HepG2 (cell line): ENCODE data around the gene TRIM8. TPM values are rescaled to one million over a fixed set of nuclear protein-coding genes. Genes with fewer than 3 reads are reported as not detected.

Source experiments
- ATAC-seq: fragments of 200-7000 bp; cut with Tn5 transposase; 3 replicates; pipeline ENCODE4 v1.9.1; 2020; ENCODE audit warnings: mild to moderate bottlenecking, moderate library complexity
- BruUV-seq: library from RNA; stranded (reverse); fragments of 400-500 nt; replicated peaks from 2 replicates; lab custom pipeline; 2021; lab: Mats Ljungman, UMichigan
- CTCF ChIA-PET: fragments of 300-600 bp; formaldehyde crosslinking; extraction: SDS; loops from one replicate; lab custom pipeline; 2021; ENCODE audit warnings: low total read pairs, inconsistent platforms, low intra/inter-chr PET ratio; lab: Yijun Ruan, JAX
- POLR2A ChIA-PET: fragments of 350-600 bp; sonication (Branson Sonifier 250); formaldehyde crosslinking; loops from one replicate; lab custom pipeline; 2020; ENCODE audit warnings: antibody characterized with exemption, inconsistent platforms; lab: Yijun Ruan, JAX
- DNase-seq: peaks from one replicate; pipeline ENCODE4 v3.0.0-alpha.2; 2015; ENCODE audit warnings: low spot score
- FAIRE-seq: peaks from 3 replicates; lab custom pipeline; 2011; peaks lifted over from hg19 to GRCh38; lab: Jason Lieb, UNC
- H2AFZ ChIP-seq: one replicate; pipeline ENCODE4 v1.6.1; 2011; ENCODE audit warnings: low read length, inconsistent platforms
- H3K27ac ChIP-seq: fragments of 300-600 bp; 3 replicates; pipeline ENCODE4 v1.8.0; 2011; ENCODE audit warnings: mixed run types, mild to moderate bottlenecking, mixed read lengths, low read length, inconsistent platforms; ENCODE audit not compliant: insufficient read depth; ENCODE audit errors: extremely low read length
- H3K27me3 ChIP-seq, 2 experiments: fragments of 200-600 bp in 1 of 2; 2 replicates in 1 of 2; 3 replicates in 1 of 2; pipeline versions ENCODE4 v1.6.0 to v1.8.0; 2011; ENCODE audit warnings: low read length in 2 of 2, mild to moderate bottlenecking in 2 of 2, moderate library complexity in 2 of 2, inconsistent platforms in 1 of 2; ENCODE audit not compliant: insufficient read depth in 2 of 2, control insufficient read depth in 1 of 2
- H3K36me3 ChIP-seq, 2 experiments: fragments of 200-600 bp in 1 of 2; replicated peaks in 1 of 2; 2 replicates in 1 of 2; 3 replicates in 1 of 2; pipeline versions ENCODE4 v1.5.1 to v1.8.0; 2011; ENCODE audit warnings: low read length in 2 of 2, inconsistent platforms in 1 of 2; ENCODE audit not compliant: insufficient read depth in 2 of 2, control insufficient read depth in 1 of 2
- H3K4me1 ChIP-seq: 2 replicates; pipeline ENCODE4 v1.5.1; 2012; ENCODE audit warnings: low read length, inconsistent platforms; ENCODE audit not compliant: insufficient read depth
- H3K4me2 ChIP-seq: 2 replicates; pipeline ENCODE4 v1.6.0; 2011; ENCODE audit warnings: low read depth, low read length, inconsistent platforms
- H3K4me3 ChIP-seq, 3 experiments: fragments of 200-600 bp in 1 of 3; sonication (generic), shearing (Covaris generic) in 1 of 3; replicated peaks in 1 of 3; 2 replicates each; pipeline ENCODE4 v1.5.1; 2011 to 2016; ENCODE audit warnings: low read length in 3 of 3, inconsistent platforms in 2 of 3, low read depth in 2 of 3, mild to moderate bottlenecking in 2 of 3, control low read depth in 1 of 3, mixed read lengths in 1 of 3; ENCODE audit not compliant: insufficient read depth in 1 of 3
- H3K79me2 ChIP-seq: one replicate; pipeline ENCODE4 v1.6.1; 2011; ENCODE audit warnings: low read length, inconsistent platforms; ENCODE audit not compliant: insufficient read depth
- H3K9ac ChIP-seq: 2 replicates; pipeline ENCODE4 v1.6.0; 2011; ENCODE audit warnings: mild to moderate bottlenecking, low read depth, low read length, inconsistent platforms; ENCODE audit not compliant: insufficient read depth
- H3K9me3 ChIP-seq: 2 replicates; pipeline ENCODE4 v1.5.1; 2012; ENCODE audit warnings: mild to moderate bottlenecking, low read length
- H4K20me1 ChIP-seq: 2 replicates; pipeline ENCODE4 v1.6.0; 2011; ENCODE audit warnings: inconsistent platforms, mild to moderate bottlenecking, low read length, moderate library complexity; ENCODE audit not compliant: insufficient read depth
- ARID5B ChIP-seq: IDR thresholded peaks from 2 replicates; pipeline ENCODE4 v1.4.0; 2020; ENCODE audit warnings: mild to moderate bottlenecking, missing genetic modification reagents
- DNMT3B ChIP-seq: conservative IDR thresholded peaks from 2 replicates; pipeline ENCODE4 v1.6.1; 2016; ENCODE audit warnings: missing biosample characterization, control low read depth
- ETV5 ChIP-seq: IDR thresholded peaks from 2 replicates; pipeline ENCODE4 v1.6.1; 2018; ENCODE audit warnings: missing biosample characterization, missing genetic modification reagents, inconsistent platforms, borderline replicate concordance
- FOXA3 ChIP-seq: IDR thresholded peaks from 2 replicates; pipeline ENCODE4 v1.6.1; 2016; ENCODE audit warnings: missing genetic modification reagents, missing compliant biosample characterization
- KDM5B ChIP-seq: sonication (generic); formaldehyde crosslinking; IDR thresholded peaks from 2 replicates; pipeline ENCODE4 v1.4.0; 2020; ENCODE audit warnings: missing genetic modification reagents, mild to moderate bottlenecking, borderline replicate concordance
- PRPF4 ChIP-seq: fragments of 200-400 bp; formaldehyde crosslinking; IDR thresholded peaks from 2 replicates; pipeline ENCODE4 v1.6.1; 2016; ENCODE audit warnings: low read length, low read depth; ENCODE audit not compliant: poor library complexity, severe bottlenecking
- RAD21 ChIP-seq: fragments of 450-650 bp; formaldehyde crosslinking; IDR thresholded peaks from 2 replicates; pipeline ENCODE4 v1.5.0; 2020; ENCODE audit warnings: mild to moderate bottlenecking
- SNAPC2 ChIP-seq: sonication (generic); formaldehyde crosslinking; IDR thresholded peaks from 2 replicates; pipeline ENCODE4 v1.8.1; 2022; ENCODE audit warnings: mild to moderate bottlenecking, missing genetic modification reagents
- SOX6 ChIP-seq, 2 experiments: fragments of 450-650 bp in 1 of 2; sonication (generic) in 1 of 2; formaldehyde crosslinking in 1 of 2; IDR thresholded peaks; 2 replicates each; pipeline versions ENCODE4 v1.4.0 to v1.6.1; 2017 to 2020; ENCODE audit warnings: antibody characterized with exemption in 1 of 2, mild to moderate bottlenecking in 1 of 2, missing genetic modification reagents in 1 of 2
- TBX2 ChIP-seq: sonication (generic); formaldehyde crosslinking; IDR thresholded peaks from 2 replicates; pipeline ENCODE4 v1.5.0; 2020; ENCODE audit warnings: missing genetic modification reagents, mild to moderate bottlenecking, borderline replicate concordance
- ZBTB10 ChIP-seq: sonication (generic); formaldehyde crosslinking; IDR thresholded peaks from 2 replicates; pipeline ENCODE4 v1.4.0; 2020; ENCODE audit warnings: missing genetic modification reagents, borderline replicate concordance
- ZMAT3 ChIP-seq: sonication (generic); formaldehyde crosslinking; conservative IDR thresholded peaks from 2 replicates; pipeline ENCODE4 v1.7.0; 2021; ENCODE audit warnings: missing genetic modification reagents
- ZNF468 ChIP-seq: sonication (generic); formaldehyde crosslinking; IDR thresholded peaks from 2 replicates; pipeline ENCODE4 v1.8.0; 2022; ENCODE audit warnings: mild to moderate bottlenecking, moderate library complexity, missing genetic modification reagents
- ZNF816 ChIP-seq: sonication (generic); formaldehyde crosslinking; IDR thresholded peaks from 2 replicates; pipeline ENCODE4 v1.8.0; 2022; ENCODE audit warnings: missing genetic modification reagents, mild to moderate bottlenecking, borderline replicate concordance
- ZNF850 ChIP-seq: sonication (generic); formaldehyde crosslinking; conservative IDR thresholded peaks from 2 replicates; pipeline ENCODE4 v1.9.0; 2021; ENCODE audit warnings: mild to moderate bottlenecking, missing genetic modification reagents
- ZSCAN9 ChIP-seq: IDR thresholded peaks from 2 replicates; pipeline ENCODE4 v1.6.1; 2016; ENCODE audit warnings: borderline replicate concordance
- WGBS: methylation state at CpG from one replicate; pipeline ENCODE4 v1.1.6; 2017; ENCODE audit warnings: low lambda C conversion rate; 5-methylcytosine and 5-hydroxymethylcytosine counted together
- in situ Hi-C: cut with HindIII; loops from 2 replicates; pipeline ENCODE4 v1.10.0; 2017; ENCODE audit warnings: low pct_unique_long_range_greater_than_20kb; ENCODE audit not compliant: extremely low pct_ligation_motif_present
- intact Hi-C: fragments of 100-400 bp; cut with micrococcal nuclease; formaldehyde crosslinking; loops from one replicate; pipeline ENCODE4 v1.10.0; 2022; ENCODE audit not compliant: unreplicated experiment
- polyA plus RNA-seq, 8 experiments: library from polyadenylated mRNA; depleted of rRNA in 3 of 8; stranded (reverse) in 7 of 8; unstranded in 1 of 8; fragments of >200 nt; fragmentation: Illumina TruSeq in 4 of 8; extraction: Trizol in 4 of 8; gene quantifications; 2 replicates each; pipeline versions ENCODE4 v1.2.1 to v1.2.3, GENCODE V29; 2011 to 2016; ENCODE audit warnings: low read depth in 4 of 8, missing spikeins in 1 of 8, mixed read lengths in 1 of 8; ENCODE audit not compliant: insufficient read depth in 1 of 8
- total RNA-seq, 5 experiments: library from RNA; depleted of rRNA; stranded (reverse); fragments of >200 nt; fragmentation: Illumina TruSeq; extraction: Trizol; gene quantifications; 2 replicates each; pipeline ENCODE4 v1.2.3, GENCODE V29; 2016; ENCODE audit warnings: low read depth in 1 of 5

TRIM8 gene
- total and polyA plus RNA-seq, 2 of the 13 experiments (the other 11 are each of a cell fraction or from before 2014, with no cell fraction given): 38.9 to 66.5 TPM

- TF ChIP-seq PRPF4 (no peak), FOXA3 (CRISPR knock-in tag) (peak; percentile 70), ARID5B (peak; percentile 24; the same call in 1 of the 2 replicates), ETV5 (CRISPR knock-in tag) (peak; percentile 18; the same call in 1 of the 2 replicates), RAD21 (CRISPR knock-in tag) (no peak), SOX6 (IDR thresholded peaks at IDR 0.05) (no peak), SOX6 (CRISPR knock-in tag; IDR thresholded peaks at IDR 0.05) (peak; percentile 64), KDM5B (0 out of 2 replicates have a peak, but pooled peaks have one; percentile 28)
These were observed 22.6 kb upstream of the TRIM8 start (continued) for GRCh38 chr10:102621443-102622325.

GRCh38 chr10:102624094-102624493 lies 20.2 kb upstream of the TRIM8 start:
- Histone ChIP-seq H3K4me3 (no peak overlapping the region), H3K9ac (no peak overlapping the region), H3K79me2 (no peaks in the 10 kb centered on the region), H2AFZ (no peak overlapping the region), H3K4me1 (peaks cover 74% of the 10 kb centered on the region), H3K36me3 (no peaks in the 10 kb centered on the region; a peak in 1 of 5 replicates), H3K4me2 (no peak overlapping the region), H3K27me3 (no peaks in the 10 kb centered on the region), H3K27ac (no peak overlapping the region), H4K20me1 (no peaks in the 10 kb centered on the region), H3K9me3 (no peaks in the 10 kb centered on the region)
- in situ Hi-C loops (no loop called here), intact Hi-C loops (no loop called here)
- ChIA-PET POLR2A (interaction anchor here (1.0 to 1.6 kb wide), 2 partner anchors 18 to 42 kb away, joined by 4 to 6 read pairs; no protein-coding TSS in a partner anchor), CTCF (no interaction called here)
- no TSS peak for BruUV-seq
- WGBS: 61% methylated on average over 3 of the region's 3 CpGs
- ATAC-seq: no peak
- no peak for DNase-seq
- FAIRE-seq: no peak
- TF ChIP-seq TBX2 (CRISPR knock-in tag) (no peak), ZNF468 (no peak), ZSCAN9 (CRISPR knock-in tag) (no peak), ZBTB10 (no peak), ZNF816 (CRISPR knock-in tag) (no peak), ZMAT3 (no peak), ZNF850 (CRISPR knock-in tag) (no peak), DNMT3B (no peak), SNAPC2 (no peak)
